ENCODE measurements around the gene ANXA11.

Gene ANXA11

GRCh38 chr10:80187465-80188409, 17.6 kb downstream of the ANXA11 start:
- no peak for DNase-seq

DNA sequence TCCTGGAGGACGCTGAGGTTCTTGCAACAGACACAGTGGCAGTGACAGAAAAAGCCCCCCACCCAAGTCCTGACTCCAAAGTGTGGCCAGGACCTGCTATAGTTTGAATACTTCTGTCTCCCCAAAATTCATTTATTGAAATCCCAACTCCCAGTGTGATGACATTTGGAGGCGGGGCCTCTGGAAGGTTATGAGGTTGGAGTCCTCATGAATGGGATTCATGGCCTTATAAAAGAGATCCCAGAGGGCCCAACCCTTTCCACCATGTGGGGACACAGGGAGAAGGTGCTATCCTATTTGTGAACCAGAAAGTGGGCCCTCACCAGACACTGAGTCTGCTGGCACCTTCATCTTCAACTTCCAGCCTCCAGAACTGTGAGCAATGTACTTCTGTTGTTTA, 18.3 kb downstream of the ANXA11 start:
- DNase-seq, result no peak

DNA sequence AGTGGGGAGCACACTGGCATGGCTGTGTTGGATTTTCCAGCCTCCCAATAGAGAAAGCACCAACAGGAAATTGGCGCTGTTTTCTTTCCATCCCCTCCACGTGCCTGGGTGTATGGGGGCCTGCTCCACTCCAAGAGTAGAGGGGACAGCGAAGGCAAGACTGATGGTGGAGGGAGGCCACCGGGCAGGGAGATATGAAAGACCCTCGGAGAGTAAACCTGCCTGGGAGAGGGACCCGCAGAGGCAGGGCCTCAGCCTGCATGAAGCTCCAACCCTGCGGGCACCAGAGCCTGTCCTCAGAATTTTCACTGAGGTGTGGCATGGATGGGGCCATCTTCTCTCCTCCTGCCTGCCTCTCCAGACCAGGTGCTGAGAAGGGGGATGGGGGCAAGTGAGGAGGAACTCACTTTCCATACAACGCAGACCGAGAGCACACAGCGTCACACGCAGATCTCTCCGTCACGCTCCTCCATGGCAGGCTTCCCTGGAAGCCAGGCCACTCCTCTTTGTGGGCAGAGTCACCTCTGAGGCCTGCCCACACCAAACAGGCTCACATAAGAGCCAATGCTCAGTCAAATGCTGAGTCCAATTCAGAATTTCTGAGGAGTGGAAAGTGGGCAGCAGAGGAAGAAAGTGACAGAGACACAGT, 18.8 kb downstream of the ANXA11 start:
- no peak for DNase-seq

- DNase-seq, result no peak
These were observed 19.6 kb downstream of the ANXA11 start for GRCh38 chr10:80185578-80186299.

DNA sequence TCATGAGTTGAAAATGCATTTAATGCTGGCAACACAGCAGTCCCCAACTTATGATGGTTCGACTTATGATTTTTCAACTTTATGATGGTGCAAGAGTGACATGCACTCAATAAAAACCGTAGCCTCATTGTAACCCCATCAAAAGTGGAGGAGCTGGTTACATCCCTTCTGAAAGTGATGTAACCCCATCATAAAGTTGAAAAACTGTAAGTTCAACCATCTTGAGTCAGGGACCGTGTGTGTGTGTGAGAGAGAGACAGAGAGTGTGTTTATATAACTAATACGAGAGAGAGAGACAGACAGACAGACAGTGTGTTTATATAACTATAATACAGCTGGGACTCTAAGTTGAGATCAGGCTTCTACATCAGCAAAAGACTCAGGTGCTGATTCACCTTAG, 21.0 kb downstream of the ANXA11 start:
- no peak for DNase-seq

GRCh38 chr10:80183436-80183835, 21.9 kb downstream of the ANXA11 start:
- DNase-seq, result no peak

- no peak for DNase-seq
These were observed 22.4 kb downstream of the ANXA11 start for GRCh38 chr10:80182986-80183385.

- DNase-seq, result peak; percentile 80
These were observed 27.3 kb downstream of the ANXA11 start for GRCh38 chr10:80177781-80178636.

DNA sequence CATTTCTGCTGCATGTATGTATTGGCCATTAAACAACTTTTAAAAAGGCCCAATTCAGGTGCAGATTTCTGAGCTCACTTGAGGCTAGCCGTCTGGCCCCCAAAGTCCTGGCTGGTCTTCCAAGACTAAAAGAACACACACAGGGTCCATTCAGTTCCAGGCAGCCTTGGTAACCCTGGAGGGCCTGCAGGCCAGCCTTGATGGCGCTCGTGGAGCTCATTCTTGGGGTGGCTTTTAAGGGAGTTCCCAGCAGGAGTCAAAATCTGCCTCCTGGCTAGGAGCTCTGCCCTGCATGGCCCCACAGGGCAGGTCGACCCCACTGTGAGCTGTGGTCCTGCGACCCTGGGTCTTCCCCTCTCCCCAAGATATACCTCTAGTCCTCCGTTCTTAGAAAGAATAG, 28.8 kb downstream of the ANXA11 start:
- DNase-seq, result no peak

DNA sequence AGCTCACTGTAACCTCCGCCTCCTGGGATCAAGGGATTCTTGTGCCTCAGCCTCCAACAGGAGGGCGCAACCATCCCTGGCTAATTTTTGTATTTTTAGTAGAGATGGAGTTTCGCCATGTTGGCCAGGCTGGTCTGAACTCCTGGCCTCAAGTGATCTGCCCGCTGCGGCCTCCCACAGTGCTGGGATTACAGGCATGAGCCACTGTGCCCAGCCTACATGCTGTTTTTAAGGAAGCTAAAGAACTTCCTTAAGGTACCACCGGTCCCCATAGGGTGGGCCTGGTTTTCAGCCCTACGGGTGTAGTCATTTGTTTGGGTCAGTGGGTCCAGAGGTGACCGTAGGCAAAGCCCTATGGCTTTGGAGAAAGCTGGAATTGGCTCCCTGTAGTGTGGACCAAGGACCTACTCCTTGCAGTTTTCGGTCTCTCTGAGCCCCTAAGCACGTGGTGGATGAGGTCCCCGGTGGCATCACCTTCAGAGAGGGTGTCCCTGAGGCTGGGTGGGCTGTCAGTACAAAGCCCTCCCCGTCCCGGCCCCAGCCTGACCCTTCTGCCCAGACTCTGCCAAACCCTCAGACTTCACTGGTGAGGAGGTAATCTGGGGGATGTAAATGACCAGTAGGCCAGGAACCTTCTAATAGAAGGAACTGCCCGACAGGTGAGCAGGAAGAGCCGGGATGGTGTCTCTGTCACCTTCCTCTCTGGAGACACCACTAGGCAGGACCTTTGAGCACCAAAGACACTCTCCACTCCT, 30.5 kb downstream of the ANXA11 start:
- DNase-seq, result no peak

DNA sequence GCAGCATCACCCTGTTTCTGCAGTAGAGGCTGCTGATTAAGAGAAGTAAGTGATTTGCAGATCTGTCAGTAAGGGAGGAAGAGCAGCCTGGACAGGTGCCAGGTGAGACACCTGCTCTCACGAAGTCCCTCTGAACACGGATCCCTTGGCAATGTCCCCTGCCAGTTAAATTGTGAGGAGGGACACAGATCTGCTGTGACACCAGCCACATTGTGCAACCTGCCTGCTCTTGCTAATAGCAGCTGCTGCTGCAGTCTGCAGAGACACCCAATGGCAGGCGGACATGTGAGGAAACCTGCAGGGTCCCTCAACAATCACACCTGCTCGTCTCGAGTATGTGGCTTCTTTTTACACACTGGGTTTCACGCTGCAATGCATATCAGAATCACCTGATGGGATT, 31.9 kb downstream of the ANXA11 start:
- DNase-seq, result no peak

DNA sequence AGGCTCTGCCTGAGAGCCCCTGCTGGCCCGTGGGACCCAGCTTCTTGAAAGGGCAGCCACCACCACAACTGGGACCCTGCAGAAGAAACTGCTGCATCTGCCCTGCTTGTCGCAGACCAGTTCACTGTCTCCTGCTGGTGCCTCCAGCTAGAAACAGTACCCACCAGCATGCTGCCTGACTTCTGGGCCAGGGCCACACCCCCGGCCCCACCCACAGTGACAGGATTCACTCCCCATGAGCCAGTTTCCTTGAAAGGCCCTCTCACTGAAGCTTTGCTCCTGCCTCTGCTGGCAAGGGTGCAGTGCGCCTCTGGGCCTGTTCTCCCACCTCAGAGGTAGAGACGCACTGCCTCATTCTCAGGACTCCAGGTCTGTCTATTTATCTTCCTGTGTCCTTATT, 32.4 kb downstream of the ANXA11 start:
- no peak for DNase-seq

GRCh38 chr10:80171248-80171660, 34.1 kb downstream of the ANXA11 start:
- peak; percentile 20 for DNase-seq

- no peak for DNase-seq
These were observed 34.7 kb downstream of the ANXA11 start for GRCh38 chr10:80170641-80171040.

DNA sequence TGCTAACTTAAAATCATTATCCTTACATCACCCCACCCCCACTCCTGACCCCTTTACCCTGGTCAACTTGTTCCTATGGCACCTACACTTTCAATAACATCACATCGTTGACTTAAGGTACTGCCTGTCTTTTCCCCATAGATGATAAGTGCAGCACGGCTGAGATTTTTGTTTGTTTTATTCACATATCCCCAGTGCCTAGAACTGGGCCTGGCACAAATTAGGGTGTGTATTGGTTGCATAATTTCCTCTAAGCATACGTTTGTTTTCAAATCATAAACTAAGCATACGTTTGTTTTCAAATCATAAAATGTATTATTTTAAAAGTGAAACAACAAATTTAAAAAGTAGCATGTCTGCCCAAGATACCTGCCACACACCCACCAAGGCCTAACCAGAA, 35.3 kb downstream of the ANXA11 start:
- DNase-seq, result no peak

GRCh38 chr10:80168679-80169380, 36.5 kb downstream of the ANXA11 start:
- DNase-seq, result no peak

GRCh38 chr10:80168162-80168511, 37.2 kb downstream of the ANXA11 start:
- DNase-seq, result no peak

DNA sequence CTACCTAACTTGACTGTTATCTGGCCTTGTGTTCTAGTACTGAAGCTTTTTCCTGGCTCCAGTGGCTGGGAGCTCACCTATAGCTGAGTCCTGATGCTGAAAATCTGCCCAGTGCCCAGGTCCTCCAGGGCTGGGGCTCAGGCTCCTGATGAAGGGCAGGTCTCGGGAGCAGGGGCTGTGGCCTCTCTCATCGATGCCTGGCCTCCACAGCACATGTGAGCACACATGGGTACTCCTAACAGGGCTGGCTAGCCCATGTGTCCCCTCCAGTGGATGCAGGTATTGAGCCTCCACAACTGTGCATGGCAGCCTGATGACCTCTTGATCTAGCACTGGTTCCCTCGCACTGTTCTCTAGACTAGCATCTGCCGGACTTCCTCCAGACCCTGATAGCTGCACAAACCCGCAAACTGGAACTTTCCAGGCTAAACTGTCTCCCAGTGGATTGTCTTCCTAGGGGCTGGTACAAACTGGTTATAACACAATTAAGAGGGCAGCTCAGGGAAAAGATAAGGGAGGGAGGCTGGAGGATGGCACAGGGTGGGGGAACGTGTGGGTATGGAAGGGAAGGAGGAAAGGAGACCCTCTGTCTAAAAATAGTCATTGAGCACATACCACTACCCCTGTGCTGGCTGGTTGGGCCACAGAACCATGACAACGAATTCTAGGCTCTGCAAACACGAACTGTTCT, 37.7 kb downstream of the ANXA11 start:
- DNase-seq, result no peak

DNA sequence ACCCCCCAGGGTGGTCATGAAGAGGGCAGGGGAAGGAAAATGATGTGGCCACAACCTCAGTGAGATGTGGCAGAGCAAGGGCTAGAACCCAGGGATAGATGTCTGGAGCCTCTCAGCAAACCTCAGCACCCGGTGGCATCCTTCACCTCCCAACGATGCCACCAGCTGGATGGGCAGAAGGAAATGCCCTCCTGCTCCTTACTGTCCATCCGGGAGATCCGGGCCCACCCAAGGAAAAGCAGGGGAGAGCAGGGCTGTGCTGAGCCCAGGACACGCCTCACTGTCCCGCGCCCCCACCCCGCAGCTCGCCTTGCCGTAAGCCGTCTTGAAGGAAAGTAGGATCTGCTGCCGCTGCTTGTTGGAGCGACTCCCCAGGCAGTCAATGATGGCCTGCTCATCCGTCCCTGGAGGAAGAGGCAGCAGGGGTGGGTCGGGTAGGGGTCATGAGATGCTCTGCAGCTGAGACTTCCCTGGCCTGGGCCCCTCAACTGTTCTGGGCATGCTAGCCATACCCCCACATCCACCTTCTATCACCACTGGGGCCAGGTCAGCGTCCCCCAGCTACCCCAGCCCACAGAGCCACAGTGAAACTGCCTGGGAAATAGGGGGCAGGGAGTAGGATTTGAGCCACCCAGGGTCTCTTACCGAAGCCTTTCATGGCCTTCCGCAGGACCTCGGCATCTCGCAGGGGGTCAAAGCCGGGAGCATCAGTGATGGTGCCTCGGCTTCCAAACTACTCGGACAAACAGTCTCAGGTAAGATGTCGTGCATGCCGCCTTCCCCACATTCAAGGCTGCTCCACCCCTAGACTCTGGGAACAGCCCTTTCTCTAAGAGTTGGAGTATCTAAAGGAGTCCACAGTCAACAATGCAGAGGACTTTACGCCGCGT, 38.5 kb downstream of the ANXA11 start:
- DNase-seq, result no peak

DNA sequence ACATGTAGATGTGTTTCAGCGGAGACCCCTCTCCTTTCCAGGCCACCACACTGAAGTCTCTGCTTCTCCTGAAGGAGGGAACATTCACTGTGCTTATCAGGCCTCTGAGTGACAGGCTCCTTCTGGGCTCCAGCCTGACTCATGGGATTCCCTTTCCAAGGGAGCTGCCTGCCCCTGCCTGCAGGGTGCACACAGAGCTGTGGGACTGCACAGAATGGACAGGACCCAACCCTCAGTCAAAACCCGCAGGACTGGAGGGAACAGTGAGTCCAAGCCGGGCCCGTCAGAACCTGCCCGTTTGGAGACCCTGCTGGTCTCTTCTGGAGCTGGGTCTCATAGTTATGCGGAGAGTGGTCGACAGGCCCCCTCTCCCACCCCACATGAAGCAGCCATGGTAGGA, 40.2 kb downstream of the ANXA11 start:
- DNase-seq, result peak; percentile 67
